IMR-90 (cell line): ENCODE results near the gene LILRA1. TPM values are rescaled to one million over a fixed set of nuclear protein-coding genes. Genes with fewer than 3 reads are reported as not detected.

Experiments
- ATAC-seq: fragments of 200-7000 bp; cut with Tn5 transposase; 2 replicates; pipeline ENCODE4 v1.9.1; 2020; ENCODE audit warnings: low read depth, mild to moderate bottlenecking, moderate library complexity
- BruUV-seq: library from RNA; stranded (reverse); fragments of 400-500 nt; replicated peaks from 2 replicates; lab custom pipeline; 2021; lab: Mats Ljungman, UMichigan
- CTCF ChIA-PET: fragments of 300-600 bp; formaldehyde crosslinking; extraction: SDS; loops from one replicate; lab custom pipeline; 2021; ENCODE audit warnings: antibody characterized with exemption; lab: Yijun Ruan, JAX
- POLR2A ChIA-PET: fragments of 300-600 bp; sonication (Branson Sonifier 250); formaldehyde crosslinking; loops from one replicate; lab custom pipeline; 2022; ENCODE audit warnings: antibody characterized with exemption; ENCODE audit not compliant: unreplicated experiment; lab: Charles Lee
- DNase-seq: peaks from one replicate; pipeline ENCODE4 v3.0.0; 2013
- H2AFZ ChIP-seq: replicated peaks from 2 replicates; pipeline ENCODE3; 2013; ENCODE audit warnings: low read length, mild to moderate bottlenecking; ENCODE audit not compliant: poor library complexity
- H2AK5ac ChIP-seq: 2 replicates; pipeline ENCODE4 v1.6.1; 2013; ENCODE audit warnings: low read depth, low read length, inconsistent platforms
- H2AK9ac ChIP-seq: replicated peaks from 2 replicates; pipeline ENCODE3; 2013; ENCODE audit warnings: mild to moderate bottlenecking, low read depth, low read length, moderate library complexity; ENCODE audit not compliant: poor library complexity
- H2BK120ac ChIP-seq: 2 replicates; pipeline ENCODE4 v1.6.1; 2013; ENCODE audit warnings: low read depth, low read length, inconsistent platforms
- H2BK15ac ChIP-seq: 3 replicates; pipeline ENCODE4 v1.6.1; 2013; ENCODE audit warnings: low read depth, low read length, inconsistent platforms
- H2BK20ac ChIP-seq: 2 replicates; pipeline ENCODE4 v1.6.1; 2013; ENCODE audit warnings: low read depth, mild to moderate bottlenecking, inconsistent platforms, low read length, moderate library complexity
- H2BK5ac ChIP-seq: 2 replicates; pipeline ENCODE4 v1.6.1; 2013; ENCODE audit warnings: mild to moderate bottlenecking, low read depth, low read length, inconsistent platforms; ENCODE audit not compliant: poor library complexity, severe bottlenecking
- H3K14ac ChIP-seq: replicated peaks from 2 replicates; pipeline ENCODE4 v1.6.1; 2013; ENCODE audit warnings: low read depth, low read length, inconsistent platforms
- H3K18ac ChIP-seq: 2 replicates; pipeline ENCODE4 v1.6.1; 2013; ENCODE audit warnings: low read depth, low read length, control low read depth
- H3K23ac ChIP-seq: 2 replicates; pipeline ENCODE4 v1.6.1; 2013; ENCODE audit warnings: low read depth, low read length, inconsistent platforms
- H3K27ac ChIP-seq: 2 replicates; pipeline ENCODE4 v1.5.1; 2013; ENCODE audit warnings: mild to moderate bottlenecking, control low read depth, low read length; ENCODE audit not compliant: insufficient read depth
- H3K27me3 ChIP-seq: 2 replicates; pipeline ENCODE4 v1.6.1; 2013; ENCODE audit warnings: low read length; ENCODE audit not compliant: control insufficient read depth, insufficient read depth
- H3K36me3 ChIP-seq: 2 replicates; pipeline ENCODE4 v1.6.1; 2013; ENCODE audit warnings: low read length, mixed read lengths; ENCODE audit not compliant: control insufficient read depth, insufficient read depth
- H3K4ac ChIP-seq: 2 replicates; pipeline ENCODE4 v1.6.1; 2013; ENCODE audit warnings: low read depth, low read length, inconsistent platforms
- H3K4me1 ChIP-seq: 2 replicates; pipeline ENCODE4 v1.6.1; 2013; ENCODE audit warnings: low read length, mixed read lengths; ENCODE audit not compliant: control insufficient read depth, insufficient read depth
- H3K4me2 ChIP-seq: 2 replicates; pipeline ENCODE4 v1.6.1; 2013; ENCODE audit warnings: low read depth, mild to moderate bottlenecking, control low read depth, low read length, moderate library complexity
- H3K4me3 ChIP-seq: 2 replicates; pipeline ENCODE4 v1.5.1; 2013; ENCODE audit warnings: low read depth, mild to moderate bottlenecking, control low read depth, low read length, moderate library complexity; ENCODE audit not compliant: insufficient read depth
- H3K56ac ChIP-seq: 2 replicates; pipeline ENCODE4 v1.6.1; 2013; ENCODE audit warnings: low read length, inconsistent platforms; ENCODE audit not compliant: insufficient read depth; ENCODE audit errors: extremely low read depth
- H3K79me1 ChIP-seq, 2 experiments: 2 replicates each; pipeline ENCODE4 v1.6.1; 2013; ENCODE audit warnings: low read length in 2 of 2, inconsistent platforms in 1 of 2, low read depth in 1 of 2
- H3K9ac ChIP-seq: 2 replicates; pipeline ENCODE4 v1.6.1; 2013; ENCODE audit warnings: low read depth, low read length, control low read depth
- H3K9me1 ChIP-seq: 2 replicates; pipeline ENCODE4 v1.6.1; 2013; ENCODE audit warnings: low read length, inconsistent platforms; ENCODE audit not compliant: insufficient read depth
- H3K9me3 ChIP-seq: 2 replicates; pipeline ENCODE4 v1.6.1; 2013; ENCODE audit warnings: low read length; ENCODE audit not compliant: control insufficient read depth, insufficient read depth
- H4K20me1 ChIP-seq: 2 replicates; pipeline ENCODE4 v1.6.1; 2013; ENCODE audit warnings: low read length, inconsistent platforms; ENCODE audit not compliant: insufficient read depth
- H4K5ac ChIP-seq: 2 replicates; pipeline ENCODE4 v1.6.1; 2013; ENCODE audit warnings: mild to moderate bottlenecking, low read depth, low read length, control low read depth
- H4K8ac ChIP-seq, 2 experiments: 2 replicates each; pipeline ENCODE4 v1.6.1; 2013; ENCODE audit warnings: low read depth in 2 of 2, low read length in 2 of 2, control low read depth in 1 of 2, inconsistent platforms in 1 of 2
- H4K91ac ChIP-seq: 2 replicates; pipeline ENCODE4 v1.6.1; 2013; ENCODE audit warnings: low read depth, low read length, inconsistent platforms; ENCODE audit not compliant: insufficient read depth
- BHLHE40 ChIP-seq: fragments of 150-350 bp; IDR thresholded peaks from 2 replicates; pipeline ENCODE4 v1.6.1; 2016; ENCODE audit warnings: mild to moderate bottlenecking, low read depth, low read length
- CEBPB ChIP-seq: IDR thresholded peaks from 2 replicates; pipeline ENCODE4 v1.6.1; 2012; ENCODE audit warnings: low read depth, low read length, improper control_type of control experiment
- CHD1 ChIP-seq: IDR thresholded peaks from 2 replicates; pipeline ENCODE4 v1.6.1; 2012; ENCODE audit warnings: low read depth, low read length, improper control_type of control experiment
- FOS ChIP-seq: fragments of 150-350 bp; IDR thresholded peaks from 2 replicates; pipeline ENCODE4 v1.6.1; 2016; ENCODE audit warnings: low read depth, low read length
- MAFK ChIP-seq: IDR thresholded peaks from 2 replicates; pipeline ENCODE4 v1.6.1; 2012; ENCODE audit warnings: low read depth, low read length, improper control_type of control experiment
- MAZ ChIP-seq: IDR thresholded peaks from 2 replicates; pipeline ENCODE4 v1.6.1; 2012; ENCODE audit warnings: low read depth, mild to moderate bottlenecking, low read length, improper control_type of control experiment, moderate library complexity, borderline replicate concordance
- MXI1 ChIP-seq: IDR thresholded peaks from 2 replicates; pipeline ENCODE4 v1.6.1; 2012; ENCODE audit warnings: low read depth, mild to moderate bottlenecking, low read length, moderate library complexity, borderline replicate concordance
- NFE2L2 ChIP-seq: fragments of 150-350 bp; IDR thresholded peaks from 2 replicates; pipeline ENCODE4 v1.6.1; 2016; ENCODE audit warnings: low read depth, mild to moderate bottlenecking, low read length
- POLR2A ChIP-seq: IDR thresholded peaks from 2 replicates; pipeline ENCODE4 v1.6.1; 2012; ENCODE audit warnings: mild to moderate bottlenecking, low read depth, low read length
- RAD21 ChIP-seq: IDR thresholded peaks from 2 replicates; pipeline ENCODE4 v1.6.1; 2012; ENCODE audit warnings: low read length, improper control_type of control experiment
- RCOR1 ChIP-seq: IDR thresholded peaks from 2 replicates; pipeline ENCODE4 v1.6.1; 2012; ENCODE audit warnings: mild to moderate bottlenecking, low read length, improper control_type of control experiment; ENCODE audit not compliant: insufficient replicate concordance
- RFX5 ChIP-seq: IDR thresholded peaks from 2 replicates; pipeline ENCODE4 v1.8.0; 2012; ENCODE audit warnings: low read depth, mild to moderate bottlenecking, low read length, moderate library complexity
- SMC3 ChIP-seq: fragments of 150-350 bp; IDR thresholded peaks from 2 replicates; pipeline ENCODE4 v1.6.1; 2016; ENCODE audit warnings: low read depth, mild to moderate bottlenecking, antibody characterized with exemption, low read length, moderate library complexity
- WGBS, 2 experiments: methylation state at CpG; one replicate each; pipeline versions ENCODE4 v1.1.5 to v1.1.7; 2013; ENCODE audit warnings: missing lambda C conversion rate in 2 of 2; ENCODE audit not compliant: insufficient read length in 1 of 2; ENCODE audit errors: extremely low coverage in 2 of 2; 5-methylcytosine and 5-hydroxymethylcytosine counted together
- dilution Hi-C: fragments of 300-500 bp; cut with HindIII; formaldehyde crosslinking; loops from one replicate; pipeline ENCODE4 v1.14.3; 2018; ENCODE audit warnings: low sequenced_read_pairs; ENCODE audit not compliant: unreplicated experiment
- in situ Hi-C: fragments of 300-500 bp; cut with MboI; formaldehyde crosslinking; loops from 3 replicates; pipeline ENCODE4 v1.14.3; 2019; ENCODE audit warnings: low sequenced_read_pairs, inconsistent platforms, mixed read lengths
- intact Hi-C: fragments of 100-400 bp; cut with micrococcal nuclease; formaldehyde crosslinking; loops from 2 replicates; pipeline ENCODE4 v1.10.0; 2022
- polyA plus RNA-seq, 3 experiments: library from polyadenylated mRNA; depleted of rRNA; stranded (reverse); fragments of >200 nt; gene quantifications; 2 replicates each; pipeline ENCODE4 v1.2.3, GENCODE V29; 2012; ENCODE audit warnings: low replicate concordance in 1 of 3
- total RNA-seq: library from RNA; depleted of rRNA; stranded (reverse); fragments of >200 nt; gene quantifications from 2 replicates; pipeline ENCODE4 v1.2.3, GENCODE V29; 2012
- TF ChIP-seq, protein P1 (sequence below): fragments of 150-350 bp; IDR thresholded peaks from 2 replicates; pipeline ENCODE4 v1.6.1; 2017; ENCODE audit warnings: mild to moderate bottlenecking, antibody characterized with exemption, low read length, low read depth
- TF ChIP-seq, protein P2 (sequence below): fragments of 150-350 bp; IDR thresholded peaks from 2 replicates; pipeline ENCODE4 v1.6.1; 2016; ENCODE audit warnings: low read depth, mild to moderate bottlenecking, low read length, moderate library complexity, borderline replicate concordance
- TF ChIP-seq, protein P3 (sequence below): conservative IDR thresholded peaks from 2 replicates; pipeline ENCODE4 v1.5.1; 2012; ENCODE audit warnings: mild to moderate bottlenecking, low read depth, low read length, improper control_type of control experiment

Gene LILRA1
- total and polyA plus RNA-seq, 2 of the 4 experiments (the other 2 are of a cell fraction) = not detected

DNA sequence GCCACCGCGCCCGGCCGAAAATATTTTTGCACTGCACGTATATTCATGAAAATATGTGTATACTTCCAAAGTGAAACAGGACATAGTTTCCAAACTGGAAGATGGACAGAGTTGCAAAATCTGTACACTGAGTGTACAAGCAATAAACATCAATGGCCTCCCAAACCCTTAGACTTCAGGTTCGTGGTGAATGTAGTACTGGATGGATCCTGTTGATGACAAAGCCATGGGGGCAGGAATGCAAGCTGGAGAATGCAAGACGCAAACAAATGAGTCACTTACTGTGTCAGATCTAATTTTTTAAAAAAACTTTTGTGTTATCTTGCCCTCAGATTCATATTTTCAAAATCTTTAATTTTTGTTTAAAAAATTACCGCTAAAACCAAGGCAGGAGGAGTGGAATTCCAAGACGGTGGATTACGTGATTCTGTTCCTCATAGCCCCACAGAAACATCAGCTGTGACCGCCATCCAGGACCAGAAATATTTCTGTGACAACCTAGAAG lies 32.5 kb upstream of the LILRA1 start:
- Histone ChIP-seq H4K91ac (no peak overlapping the region), H4K8ac (no peak overlapping the region), H4K20me1 (no peaks in the 10 kb centered on the region), H3K14ac (no peak overlapping the region), H2AK5ac (no peak overlapping the region), H4K5ac (no peak overlapping the region), H2BK20ac (no peak overlapping the region), H2BK120ac (no peak overlapping the region), H3K9me3 (peaks cover 7% of the 10 kb centered on the region; the same call in 1 of the 2 replicates), H3K4me1 (no peaks in the 10 kb centered on the region), H3K27ac (no peak overlapping the region), H3K4me3 (no peak overlapping the region), H3K4me2 (no peak overlapping the region), H3K27me3 (no peaks in the 10 kb centered on the region), H3K9me1 (no peaks in the 10 kb centered on the region), H2AK9ac (no peak overlapping the region), H3K23ac (no peak overlapping the region), H3K4ac (no peak overlapping the region), H3K79me1 (no peaks in the 10 kb centered on the region), H3K9ac (no peak overlapping the region), H3K18ac (no peak overlapping the region), H3K36me3 (no peaks in the 10 kb centered on the region), H3K56ac (no peak overlapping the region), H2BK5ac (no peak overlapping the region), H2AFZ (no peak overlapping the region), H2BK15ac (no peak overlapping the region)
- intact Hi-C loops = no loop called here
- WGBS, 2 experiments = no CpG with 5 or more reads among the region's 11 CpGs
- no peak for ATAC-seq
- ChIA-PET POLR2A (no interaction called here), CTCF (no interaction called here)
- no peak for TF ChIP-seq MAZ
- no peak for TF ChIP-seq BHLHE40
- TF ChIP-seq, protein P1, sequence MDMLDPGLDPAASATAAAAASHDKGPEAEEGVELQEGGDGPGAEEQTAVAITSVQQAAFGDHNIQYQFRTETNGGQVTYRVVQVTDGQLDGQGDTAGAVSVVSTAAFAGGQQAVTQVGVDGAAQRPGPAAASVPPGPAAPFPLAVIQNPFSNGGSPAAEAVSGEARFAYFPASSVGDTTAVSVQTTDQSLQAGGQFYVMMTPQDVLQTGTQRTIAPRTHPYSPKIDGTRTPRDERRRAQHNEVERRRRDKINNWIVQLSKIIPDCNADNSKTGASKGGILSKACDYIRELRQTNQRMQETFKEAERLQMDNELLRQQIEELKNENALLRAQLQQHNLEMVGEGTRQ = no peak
- TF ChIP-seq MXI1 = no peak
- TF ChIP-seq CHD1 = no peak
- TF ChIP-seq CEBPB = no peak
- no peak for TF ChIP-seq NFE2L2
- no peak for TF ChIP-seq POLR2A
- no peak for TF ChIP-seq SMC3
- TF ChIP-seq, protein P2, sequence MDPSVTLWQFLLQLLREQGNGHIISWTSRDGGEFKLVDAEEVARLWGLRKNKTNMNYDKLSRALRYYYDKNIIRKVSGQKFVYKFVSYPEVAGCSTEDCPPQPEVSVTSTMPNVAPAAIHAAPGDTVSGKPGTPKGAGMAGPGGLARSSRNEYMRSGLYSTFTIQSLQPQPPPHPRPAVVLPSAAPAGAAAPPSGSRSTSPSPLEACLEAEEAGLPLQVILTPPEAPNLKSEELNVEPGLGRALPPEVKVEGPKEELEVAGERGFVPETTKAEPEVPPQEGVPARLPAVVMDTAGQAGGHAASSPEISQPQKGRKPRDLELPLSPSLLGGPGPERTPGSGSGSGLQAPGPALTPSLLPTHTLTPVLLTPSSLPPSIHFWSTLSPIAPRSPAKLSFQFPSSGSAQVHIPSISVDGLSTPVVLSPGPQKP = no peak
- TF ChIP-seq RFX5 = no peak
- no peak for TF ChIP-seq RAD21
- TF ChIP-seq FOS = no peak
- TF ChIP-seq RCOR1 = no peak
- no peak for TF ChIP-seq MAFK
- TF ChIP-seq, protein P3, sequence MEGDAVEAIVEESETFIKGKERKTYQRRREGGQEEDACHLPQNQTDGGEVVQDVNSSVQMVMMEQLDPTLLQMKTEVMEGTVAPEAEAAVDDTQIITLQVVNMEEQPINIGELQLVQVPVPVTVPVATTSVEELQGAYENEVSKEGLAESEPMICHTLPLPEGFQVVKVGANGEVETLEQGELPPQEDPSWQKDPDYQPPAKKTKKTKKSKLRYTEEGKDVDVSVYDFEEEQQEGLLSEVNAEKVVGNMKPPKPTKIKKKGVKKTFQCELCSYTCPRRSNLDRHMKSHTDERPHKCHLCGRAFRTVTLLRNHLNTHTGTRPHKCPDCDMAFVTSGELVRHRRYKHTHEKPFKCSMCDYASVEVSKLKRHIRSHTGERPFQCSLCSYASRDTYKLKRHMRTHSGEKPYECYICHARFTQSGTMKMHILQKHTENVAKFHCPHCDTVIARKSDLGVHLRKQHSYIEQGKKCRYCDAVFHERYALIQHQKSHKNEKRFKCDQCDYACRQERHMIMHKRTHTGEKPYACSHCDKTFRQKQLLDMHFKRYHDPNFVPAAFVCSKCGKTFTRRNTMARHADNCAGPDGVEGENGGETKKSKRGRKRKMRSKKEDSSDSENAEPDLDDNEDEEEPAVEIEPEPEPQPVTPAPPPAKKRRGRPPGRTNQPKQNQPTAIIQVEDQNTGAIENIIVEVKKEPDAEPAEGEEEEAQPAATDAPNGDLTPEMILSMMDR = no peak
- in situ Hi-C loops = no loop called here
- dilution Hi-C loops = no loop called here
- DNase-seq = no peak
- no TSS peak for BruUV-seq
